Right lobe of liver (tissue), 6 donors: Measurements from ENCODE around the gene TMEM44. TPM values are rescaled to one million over a fixed set of nuclear protein-coding genes. Genes with fewer than 3 reads are reported as not detected.
"Not testable (repeated sequence)": the region's sequence is repeated elsewhere in the genome, so short reads cannot be mapped to it uniquely, and the experiment has no call there.

Experiments used
- ATAC-seq, 4 donors: fragments of 200-7000 bp; cut with Tn5 transposase; one replicate each; pipeline ENCODE4 v1.9.1; 2020; ENCODE audit warnings: mild to moderate bottlenecking in 4 of 4, moderate library complexity in 4 of 4
- DNase-seq, 3 donors: peaks; one replicate each; pipeline ENCODE4 v3.0.0-alpha.2; 2020
- H3K27ac ChIP-seq, 3 donors: fragments of 200-600 bp; one replicate each; pipeline ENCODE4 v1.8.0; 2022
- H3K27me3 ChIP-seq, 2 donors: fragments of 200-600 bp; one replicate each; pipeline ENCODE4 v1.8.0; 2022
- H3K36me3 ChIP-seq, 4 donors: fragments of 200-600 bp; sonication (generic) in 1 of 4; one replicate each; pipeline versions ENCODE4 v1.5.1 to v1.8.0; 2017 to 2022; ENCODE audit warnings: control low read depth in 1 of 4
- H3K4me1 ChIP-seq, 4 donors: fragments of 200-600 bp; sonication (generic) in 1 of 4; one replicate each; pipeline versions ENCODE4 v1.5.1 to v1.8.0; 2017 to 2022; ENCODE audit warnings: control low read depth in 1 of 4
- H3K4me3 ChIP-seq, 3 donors: fragments of 200-600 bp; one replicate each; pipeline ENCODE4 v1.8.0; 2022
- H3K9me3 ChIP-seq, 4 donors: fragments of 200-600 bp; sonication (generic) in 1 of 4; one replicate each; pipeline versions ENCODE4 v1.5.1 to v1.8.0; 2017 to 2022; ENCODE audit warnings: control low read depth in 1 of 4
- POLR2A ChIP-seq: fragments of 450-650 bp; IDR thresholded peaks from one replicate; pipeline ENCODE4 v1.6.1; 2017; ENCODE audit warnings: antibody characterized with exemption, mild to moderate bottlenecking
- WGBS: methylation state at CpG from one replicate; pipeline ENCODE4 v1.1.6; 2018; ENCODE audit warnings: low coverage, low lambda C conversion rate; ENCODE audit not compliant: insufficient coverage; ENCODE audit errors: missing lambda C conversion rate; 5-methylcytosine and 5-hydroxymethylcytosine counted together
- intact Hi-C, 2 donors: fragments of 100-400 bp; cut with DNase I; formaldehyde crosslinking; loops; one replicate each; pipeline versions ENCODE4 v1.11.2 to v1.14.1; 2022
- total RNA-seq, 6 experiments: library from RNA; depleted of rRNA in 2 of 6; stranded (reverse); fragments of >200 nt in 2 of 6; fragmentation: NEBNext Ultra II Directional in 3 of 6; extraction: Animal tissue kit (Norgen Biotek cat#: 25700) in 3 of 6; gene quantifications; one replicate each; pipeline versions ENCODE4 v1.1.0 to v1.2.4, GENCODE V29; 2016 to 2023
- TF ChIP-seq, protein P1 (sequence below), 4 donors: fragments of 200-600 bp in 3 of 4; fragments of 450-650 bp in 1 of 4; IDR thresholded peaks; one replicate each; pipeline versions ENCODE4 v1.5.1 to v1.8.0; 2016 to 2022; ENCODE audit warnings: antibody characterized with exemption in 4 of 4, mild to moderate bottlenecking in 2 of 4
- donor health status: DM: no; HTN: yes; CAD: no.
- donor health status: DM: no; HTN: no; CAD: no.
- donor health status: DM: no; HTN: no; CAD: no.
- donor health status: DM: no; HTN: yes; CAD: no.
- donor health status: DM: no; HTN: yes; CAD: no.

TMEM44 gene
- total RNA-seq, 6 experiments from 2014 or later, result 2.2 to 6.8 (median 4.2) TPM

DNA sequence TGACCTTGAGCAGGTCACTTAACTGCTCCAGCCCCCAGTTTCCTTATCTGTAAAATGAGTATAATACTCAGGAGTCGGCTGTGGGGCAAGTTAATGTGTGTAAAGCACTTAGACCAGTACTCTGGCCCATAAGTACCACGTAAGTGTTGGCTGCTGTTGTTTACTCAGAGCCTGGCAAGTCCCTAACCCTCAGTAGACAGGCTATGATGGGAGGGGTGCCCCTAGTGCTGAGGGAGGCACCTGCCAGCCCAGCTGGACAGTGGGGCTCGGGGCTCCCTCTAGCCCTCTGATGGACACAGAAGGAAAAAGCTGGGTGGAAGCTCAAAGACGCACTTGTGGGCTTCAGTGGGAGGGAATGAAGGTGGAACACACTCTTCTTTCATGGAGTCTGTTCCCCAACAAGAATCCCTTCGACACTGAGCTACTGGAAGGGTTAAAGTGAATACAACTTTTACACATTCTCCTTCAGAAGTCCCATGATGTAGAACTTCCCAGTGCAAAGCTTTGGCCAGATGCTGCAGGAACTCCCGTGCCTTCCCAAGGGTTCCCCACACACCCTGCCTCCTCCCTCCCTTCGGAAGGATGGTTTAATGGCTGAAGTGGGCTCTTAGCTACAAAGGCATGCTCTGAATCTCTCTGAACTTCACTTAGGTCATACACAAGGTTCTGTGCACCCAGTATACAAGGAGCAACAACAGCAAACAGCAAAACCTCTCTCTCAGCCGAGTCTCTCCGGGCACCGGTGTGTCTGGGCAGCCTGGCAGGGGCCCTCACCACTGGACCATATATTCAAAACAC lies 25.4 kb downstream of the TMEM44 start:
- ATAC-seq, result peak in 1 of 4 donors; percentile 28
- Histone ChIP-seq H3K36me3 (no peaks in the 10 kb centered on the region), H3K9me3 (no peaks in the 10 kb centered on the region), H3K4me3 (no peak overlapping the region), H3K27ac (no peak overlapping the region), H3K4me1 (no peaks in the 10 kb centered on the region), H3K27me3 (no peaks in the 10 kb centered on the region)
- TF ChIP-seq, protein P1, sequence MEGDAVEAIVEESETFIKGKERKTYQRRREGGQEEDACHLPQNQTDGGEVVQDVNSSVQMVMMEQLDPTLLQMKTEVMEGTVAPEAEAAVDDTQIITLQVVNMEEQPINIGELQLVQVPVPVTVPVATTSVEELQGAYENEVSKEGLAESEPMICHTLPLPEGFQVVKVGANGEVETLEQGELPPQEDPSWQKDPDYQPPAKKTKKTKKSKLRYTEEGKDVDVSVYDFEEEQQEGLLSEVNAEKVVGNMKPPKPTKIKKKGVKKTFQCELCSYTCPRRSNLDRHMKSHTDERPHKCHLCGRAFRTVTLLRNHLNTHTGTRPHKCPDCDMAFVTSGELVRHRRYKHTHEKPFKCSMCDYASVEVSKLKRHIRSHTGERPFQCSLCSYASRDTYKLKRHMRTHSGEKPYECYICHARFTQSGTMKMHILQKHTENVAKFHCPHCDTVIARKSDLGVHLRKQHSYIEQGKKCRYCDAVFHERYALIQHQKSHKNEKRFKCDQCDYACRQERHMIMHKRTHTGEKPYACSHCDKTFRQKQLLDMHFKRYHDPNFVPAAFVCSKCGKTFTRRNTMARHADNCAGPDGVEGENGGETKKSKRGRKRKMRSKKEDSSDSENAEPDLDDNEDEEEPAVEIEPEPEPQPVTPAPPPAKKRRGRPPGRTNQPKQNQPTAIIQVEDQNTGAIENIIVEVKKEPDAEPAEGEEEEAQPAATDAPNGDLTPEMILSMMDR (IDR thresholded peaks at IDR 0.05), result no peak
- no peak for TF ChIP-seq POLR2A
- intact Hi-C loops, result no loop called here
- DNase-seq, result no peak
- WGBS, result 78% methylated on average over 9 of the region's 10 CpGs

DNA sequence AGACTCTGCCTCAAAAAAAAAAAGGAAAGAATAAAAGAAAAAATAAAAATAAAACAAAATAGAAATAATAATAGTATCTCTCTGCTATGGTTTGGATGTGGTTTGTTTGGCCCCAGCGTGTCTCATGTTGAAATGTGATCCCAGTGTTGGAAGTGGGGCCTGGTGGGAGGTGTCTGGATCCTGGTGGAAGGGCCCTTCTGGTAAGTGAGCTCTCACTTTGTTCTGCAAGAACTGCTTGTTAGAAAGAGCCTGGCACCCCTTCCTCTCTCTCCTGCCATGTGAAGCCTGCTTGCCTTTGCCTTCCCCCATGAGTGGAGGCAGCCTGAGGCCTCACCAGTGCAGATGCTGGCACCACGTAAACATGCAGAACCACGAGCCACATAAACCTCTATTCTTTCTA lies 26.3 kb downstream of the TMEM44 start:
- Histone ChIP-seq H3K27ac (no peak overlapping the region), H3K27me3 (no peaks in the 10 kb centered on the region), H3K36me3 (no peaks in the 10 kb centered on the region), H3K4me3 (no peak overlapping the region), H3K9me3 (no peaks in the 10 kb centered on the region), H3K4me1 (no peaks in the 10 kb centered on the region)
- 86% methylated on average over 3 of the region's 3 CpGs for WGBS
- intact Hi-C loops, result no loop called here
- DNase-seq (no peak), ATAC-seq (no peak)
- TF ChIP-seq POLR2A, result no peak
- TF ChIP-seq, protein P1 (IDR thresholded peaks at IDR 0.05), result no peak

DNA sequence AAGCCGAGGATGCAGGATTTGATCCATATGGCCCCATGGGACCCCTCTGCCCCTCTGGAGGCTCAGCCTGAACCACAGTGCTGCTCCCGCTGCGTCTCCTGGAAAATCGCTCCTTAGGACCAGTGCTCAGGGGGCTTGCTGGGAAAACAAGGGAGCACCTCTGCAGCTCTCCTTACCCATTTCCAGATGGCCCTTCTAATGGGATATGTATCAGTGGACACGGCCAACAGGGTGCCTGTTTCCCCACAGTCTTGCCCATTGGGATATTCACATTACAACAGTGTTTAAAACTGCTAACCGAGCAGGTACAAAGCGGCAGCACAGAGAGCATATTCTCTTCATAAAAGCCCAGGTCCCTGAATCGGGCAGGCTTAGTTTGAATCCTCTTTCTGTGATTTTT lies 27.1 kb downstream of the TMEM44 start:
- TF ChIP-seq, protein P1 (IDR thresholded peaks at IDR 0.05), result no peak
- no peak for TF ChIP-seq POLR2A

DNA sequence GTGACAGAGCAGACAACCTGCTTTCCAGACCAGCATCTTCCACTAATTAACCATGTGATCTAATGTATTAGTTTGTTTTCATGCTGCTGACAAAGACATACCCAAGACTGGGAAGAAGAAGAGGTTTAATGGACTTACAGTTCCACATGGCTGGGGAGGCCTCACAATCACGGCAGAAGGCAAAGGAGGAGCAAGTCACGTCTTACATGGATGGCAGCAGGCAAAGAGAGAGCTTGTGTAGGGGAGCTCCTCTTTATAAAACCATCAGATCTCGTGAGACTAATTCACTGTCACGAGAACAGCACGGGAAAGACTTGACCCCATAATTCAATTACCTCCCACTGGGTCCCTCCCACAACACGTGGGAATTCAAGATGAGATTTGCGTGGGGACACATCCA lies 27.9 kb downstream of the TMEM44 start:
- intact Hi-C loops, H3K4me3 ChIP-seq, H3K27me3 ChIP-seq, ATAC-seq, DNase-seq, H3K27ac ChIP-seq, H3K36me3 ChIP-seq, H3K9me3 ChIP-seq, H3K4me1 ChIP-seq: not testable (repeated sequence)
- WGBS, result no CpG with 5 or more reads among the region's 7 CpGs

More for the DNA sequence above, 27.1 kb downstream of the TMEM44 start:
- WGBS, result 95% methylated on average over 4 of the region's 8 CpGs
- no peaks in the 10 kb centered on the region for H3K4me1 ChIP-seq
- H3K9me3 ChIP-seq, result no peaks in the 10 kb centered on the region
- no peak overlapping the region for H3K4me3 ChIP-seq
- intact Hi-C loops, result no loop called here
- no peak overlapping the region for H3K27ac ChIP-seq
- ATAC-seq (no peak), DNase-seq (no peak)
- no peaks in the 10 kb centered on the region for H3K36me3 ChIP-seq
- H3K27me3 ChIP-seq, result no peaks in the 10 kb centered on the region

DNA sequence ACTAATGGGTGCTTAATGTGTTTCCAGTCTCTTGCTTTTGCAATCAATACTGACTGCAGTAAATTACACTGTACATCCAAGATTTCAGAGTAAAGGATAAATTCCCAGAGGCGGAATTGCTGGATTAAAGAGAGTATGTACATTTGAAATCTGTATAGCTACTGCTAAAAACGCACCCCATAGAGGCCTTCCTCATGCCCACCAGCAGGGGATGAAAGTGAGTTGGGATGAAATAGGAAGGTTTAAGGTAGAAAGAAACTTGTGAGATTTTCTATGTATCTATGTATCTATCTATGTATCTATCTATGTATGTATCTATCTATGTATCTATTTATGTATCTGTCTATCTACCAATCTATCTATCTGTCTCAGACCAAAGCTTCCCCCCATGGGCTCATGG lies 28.4 kb downstream of the TMEM44 start:
- DNase-seq, result no peak
- H3K27me3 ChIP-seq, result no peaks in the 10 kb centered on the region
- 78% methylated on average over 2 of the region's 2 CpGs for WGBS
- intact Hi-C loops, result no loop called here
- no peak overlapping the region for H3K4me3 ChIP-seq
- no peak overlapping the region for H3K27ac ChIP-seq
- H3K4me1 ChIP-seq, result no peaks in the 10 kb centered on the region
- TF ChIP-seq, protein P1 (IDR thresholded peaks at IDR 0.05), result peak in 3 of 4 donors; percentile 15 to 20 (median 19)
- no peak for TF ChIP-seq POLR2A
- H3K9me3 ChIP-seq, result no peaks in the 10 kb centered on the region
- ATAC-seq, result no peak
- H3K36me3 ChIP-seq, result no peaks in the 10 kb centered on the region
